Gastrocnemius medialis (tissue), 4 donors: ENCODE measurements around the gene TRIM8.

ENCODE experiments used
- POLR2A ChIP-seq, 2 donors: fragments of 450-650 bp; IDR thresholded peaks; one replicate each; pipeline ENCODE4 v1.6.1; 2017; ENCODE audit warnings: antibody characterized with exemption in 2 of 2, mild to moderate bottlenecking in 2 of 2, moderate library complexity in 2 of 2
- TF ChIP-seq, protein P1 (sequence below), 5 experiments: fragments of 450-650 bp in 3 of 5; fragments of 200-600 bp in 2 of 5; sonication (generic) in 2 of 5; IDR thresholded peaks in 4 of 5; conservative IDR thresholded peaks in 1 of 5; 1 replicate in 4 of 5; 2 replicates in 1 of 5; pipeline ENCODE4 v1.5.1; 2016 to 2019; ENCODE audit warnings: antibody characterized with exemption in 5 of 5, mild to moderate bottlenecking in 3 of 5, moderate library complexity in 3 of 5

DNA sequence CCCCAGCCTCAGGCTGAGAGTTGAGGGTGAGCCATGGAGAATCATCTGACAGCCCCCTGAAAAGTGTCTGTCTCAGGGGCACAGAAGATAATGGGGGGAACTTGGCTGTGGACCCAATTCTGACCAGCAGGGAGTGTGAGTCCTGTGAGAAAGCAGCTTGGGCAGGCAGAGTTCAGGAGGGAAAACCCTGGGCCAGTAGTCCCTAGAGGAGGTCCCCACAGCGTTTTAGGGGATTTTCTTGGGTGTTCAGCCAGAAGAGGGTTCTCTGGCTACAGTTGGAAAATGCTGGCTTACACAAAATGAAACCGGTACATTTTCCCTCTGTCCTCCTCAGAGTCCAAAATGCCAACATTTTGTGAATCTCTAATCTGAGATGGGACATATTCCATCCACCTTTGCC is 35.8 kb upstream of the TRIM8 start:
- TF ChIP-seq, protein P1, sequence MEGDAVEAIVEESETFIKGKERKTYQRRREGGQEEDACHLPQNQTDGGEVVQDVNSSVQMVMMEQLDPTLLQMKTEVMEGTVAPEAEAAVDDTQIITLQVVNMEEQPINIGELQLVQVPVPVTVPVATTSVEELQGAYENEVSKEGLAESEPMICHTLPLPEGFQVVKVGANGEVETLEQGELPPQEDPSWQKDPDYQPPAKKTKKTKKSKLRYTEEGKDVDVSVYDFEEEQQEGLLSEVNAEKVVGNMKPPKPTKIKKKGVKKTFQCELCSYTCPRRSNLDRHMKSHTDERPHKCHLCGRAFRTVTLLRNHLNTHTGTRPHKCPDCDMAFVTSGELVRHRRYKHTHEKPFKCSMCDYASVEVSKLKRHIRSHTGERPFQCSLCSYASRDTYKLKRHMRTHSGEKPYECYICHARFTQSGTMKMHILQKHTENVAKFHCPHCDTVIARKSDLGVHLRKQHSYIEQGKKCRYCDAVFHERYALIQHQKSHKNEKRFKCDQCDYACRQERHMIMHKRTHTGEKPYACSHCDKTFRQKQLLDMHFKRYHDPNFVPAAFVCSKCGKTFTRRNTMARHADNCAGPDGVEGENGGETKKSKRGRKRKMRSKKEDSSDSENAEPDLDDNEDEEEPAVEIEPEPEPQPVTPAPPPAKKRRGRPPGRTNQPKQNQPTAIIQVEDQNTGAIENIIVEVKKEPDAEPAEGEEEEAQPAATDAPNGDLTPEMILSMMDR (IDR thresholded peaks at IDR 0.05 in 4 of 5, conservative IDR thresholded peaks at IDR 0.05 in 1 of 5), result no peak
- no peak for TF ChIP-seq POLR2A (IDR thresholded peaks at IDR 0.05)
